ENCODE results near the gene USP46. TPM values are rescaled to one million over a fixed set of nuclear protein-coding genes. Genes with fewer than 3 reads are reported as not detected.
A peak's percentile ranks its signal among the peaks of the same experiment; 100 is the strongest.

USP46 gene
- total and polyA plus RNA-seq, 2 of the 13 experiments (the other 11 are each of a cell fraction or from before 2014, with no cell fraction given): 4.7 to 17.4 TPM

DNA sequence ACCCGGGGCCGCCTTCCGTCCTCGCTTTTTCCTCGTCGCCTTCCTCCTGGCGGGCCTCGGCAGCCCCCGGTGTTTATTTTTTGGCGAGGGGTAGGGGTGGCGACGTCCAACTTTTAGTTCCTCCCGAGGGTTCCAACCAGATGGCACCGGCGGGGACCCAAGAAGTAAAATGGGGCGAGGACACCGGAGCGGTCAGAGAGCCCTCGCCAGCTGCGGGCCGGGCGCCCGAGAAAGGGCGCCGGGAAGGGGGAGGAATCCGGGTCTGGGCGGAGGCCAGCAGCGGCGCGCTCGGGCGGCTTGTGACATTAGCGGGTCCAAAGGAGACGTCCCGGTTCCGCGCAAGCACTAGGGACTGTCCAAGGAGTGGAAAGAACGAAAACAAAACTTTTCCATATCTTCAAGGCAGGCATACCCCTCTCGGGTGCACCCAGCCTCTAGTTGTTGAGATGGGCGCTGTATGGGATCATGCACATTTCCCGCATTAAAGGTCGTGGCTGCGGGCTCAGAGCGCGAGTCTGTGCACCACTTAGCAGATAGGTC is 691 bp upstream of the USP46 start (continued):
- TF ChIP-seq ZSCAN29 (CRISPR knock-in tag; conservative IDR thresholded peaks at IDR 0.05): 0 out of 2 replicates have a peak, but pooled peaks have one; percentile 27
- TF ChIP-seq FOXO4 (CRISPR knock-in tag; conservative IDR thresholded peaks at IDR 0.05): no peak
- TF ChIP-seq, protein P1, sequence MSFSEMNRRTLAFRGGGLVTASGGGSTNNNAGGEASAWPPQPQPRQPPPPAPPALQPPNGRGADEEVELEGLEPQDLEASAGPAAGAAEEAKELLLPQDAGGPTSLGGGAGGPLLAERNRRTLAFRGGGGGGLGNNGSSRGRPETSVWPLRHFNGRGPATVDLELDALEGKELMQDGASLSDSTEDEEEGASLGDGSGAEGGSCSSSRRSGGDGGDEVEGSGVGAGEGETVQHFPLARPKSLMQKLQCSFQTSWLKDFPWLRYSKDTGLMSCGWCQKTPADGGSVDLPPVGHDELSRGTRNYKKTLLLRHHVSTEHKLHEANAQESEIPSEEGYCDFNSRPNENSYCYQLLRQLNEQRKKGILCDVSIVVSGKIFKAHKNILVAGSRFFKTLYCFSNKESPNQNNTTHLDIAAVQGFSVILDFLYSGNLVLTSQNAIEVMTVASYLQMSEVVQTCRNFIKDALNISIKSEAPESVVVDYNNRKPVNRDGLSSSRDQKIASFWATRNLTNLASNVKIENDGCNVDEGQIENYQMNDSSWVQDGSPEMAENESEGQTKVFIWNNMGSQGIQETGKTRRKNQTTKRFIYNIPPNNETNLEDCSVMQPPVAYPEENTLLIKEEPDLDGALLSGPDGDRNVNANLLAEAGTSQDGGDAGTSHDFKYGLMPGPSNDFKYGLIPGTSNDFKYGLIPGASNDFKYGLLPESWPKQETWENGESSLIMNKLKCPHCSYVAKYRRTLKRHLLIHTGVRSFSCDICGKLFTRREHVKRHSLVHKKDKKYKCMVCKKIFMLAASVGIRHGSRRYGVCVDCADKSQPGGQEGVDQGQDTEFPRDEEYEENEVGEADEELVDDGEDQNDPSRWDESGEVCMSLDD (CRISPR knock-in tag; IDR thresholded peaks at IDR 0.05; ENCODE audit: borderline replicate concordance): no peak
- TF ChIP-seq ZNF33B (CRISPR knock-in tag; IDR thresholded peaks at IDR 0.05): no peak
- TF ChIP-seq ATRX (CRISPR knock-in tag; IDR thresholded peaks at IDR 0.05; ENCODE audit: borderline replicate concordance): no peak
- TF ChIP-seq, protein P2, sequence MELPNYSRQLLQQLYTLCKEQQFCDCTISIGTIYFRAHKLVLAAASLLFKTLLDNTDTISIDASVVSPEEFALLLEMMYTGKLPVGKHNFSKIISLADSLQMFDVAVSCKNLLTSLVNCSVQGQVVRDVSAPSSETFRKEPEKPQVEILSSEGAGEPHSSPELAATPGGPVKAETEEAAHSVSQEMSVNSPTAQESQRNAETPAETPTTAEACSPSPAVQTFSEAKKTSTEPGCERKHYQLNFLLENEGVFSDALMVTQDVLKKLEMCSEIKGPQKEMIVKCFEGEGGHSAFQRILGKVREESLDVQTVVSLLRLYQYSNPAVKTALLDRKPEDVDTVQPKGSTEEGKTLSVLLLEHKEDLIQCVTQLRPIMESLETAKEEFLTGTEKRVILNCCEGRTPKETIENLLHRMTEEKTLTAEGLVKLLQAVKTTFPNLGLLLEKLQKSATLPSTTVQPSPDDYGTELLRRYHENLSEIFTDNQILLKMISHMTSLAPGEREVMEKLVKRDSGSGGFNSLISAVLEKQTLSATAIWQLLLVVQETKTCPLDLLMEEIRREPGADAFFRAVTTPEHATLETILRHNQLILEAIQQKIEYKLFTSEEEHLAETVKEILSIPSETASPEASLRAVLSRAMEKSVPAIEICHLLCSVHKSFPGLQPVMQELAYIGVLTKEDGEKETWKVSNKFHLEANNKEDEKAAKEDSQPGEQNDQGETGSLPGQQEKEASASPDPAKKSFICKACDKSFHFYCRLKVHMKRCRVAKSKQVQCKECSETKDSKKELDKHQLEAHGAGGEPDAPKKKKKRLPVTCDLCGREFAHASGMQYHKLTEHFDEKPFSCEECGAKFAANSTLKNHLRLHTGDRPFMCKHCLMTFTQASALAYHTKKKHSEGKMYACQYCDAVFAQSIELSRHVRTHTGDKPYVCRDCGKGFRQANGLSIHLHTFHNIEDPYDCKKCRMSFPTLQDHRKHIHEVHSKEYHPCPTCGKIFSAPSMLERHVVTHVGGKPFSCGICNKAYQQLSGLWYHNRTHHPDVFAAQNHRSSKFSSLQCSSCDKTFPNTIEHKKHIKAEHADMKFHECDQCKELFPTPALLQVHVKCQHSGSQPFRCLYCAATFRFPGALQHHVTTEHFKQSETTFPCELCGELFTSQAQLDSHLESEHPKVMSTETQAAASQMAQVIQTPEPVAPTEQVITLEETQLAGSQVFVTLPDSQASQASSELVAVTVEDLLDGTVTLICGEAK (IDR thresholded peaks at IDR 0.05): no peak
- TF ChIP-seq, protein P2 (CRISPR knock-in tag; IDR thresholded peaks at IDR 0.05): no peak
- TF ChIP-seq IRX3 (CRISPR knock-in tag; IDR thresholded peaks at IDR 0.05; ENCODE audit: borderline replicate concordance, low read depth): no peak
- peak; percentile 35 for TF ChIP-seq ZNF18 (CRISPR knock-in tag; IDR thresholded peaks at IDR 0.05; ENCODE audit: insufficient replicate concordance)
- TF ChIP-seq ZNF598 (CRISPR knock-in tag; IDR thresholded peaks at IDR 0.05; ENCODE audit: borderline replicate concordance): no peak
- no peak for TF ChIP-seq MAF1 (CRISPR knock-in tag; IDR thresholded peaks at IDR 0.05; ENCODE audit: borderline replicate concordance)
- TF ChIP-seq, protein P3, sequence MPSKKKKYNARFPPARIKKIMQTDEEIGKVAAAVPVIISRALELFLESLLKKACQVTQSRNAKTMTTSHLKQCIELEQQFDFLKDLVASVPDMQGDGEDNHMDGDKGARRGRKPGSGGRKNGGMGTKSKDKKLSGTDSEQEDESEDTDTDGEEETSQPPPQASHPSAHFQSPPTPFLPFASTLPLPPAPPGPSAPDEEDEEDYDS (CRISPR knock-in tag; IDR thresholded peaks at IDR 0.05): no peak
- no peak for TF ChIP-seq CEBPB (IDR thresholded peaks at IDR 0.05; ENCODE audit: borderline replicate concordance, low read depth, low read length)
- TF ChIP-seq ZNF605 (CRISPR knock-in tag; IDR thresholded peaks at IDR 0.05): peak; percentile 53; the same call in 1 of the 2 replicates

Measured in HepG2 (cell line).